ENCODE data around the gene CTCF. TPM values are rescaled to one million over a fixed set of nuclear protein-coding genes. Genes with fewer than 3 reads are reported as not detected.
A peak's percentile ranks its signal among the peaks of the same experiment; 100 is the strongest.

CTCF gene
- total RNA-seq, 2 donors from 2014 or later, result 37.0 to 42.2 TPM

- intact Hi-C loops (cut with DNase I, micrococcal nuclease), result no loop called here
These were observed 81.7 kb downstream of the CTCF start for GRCh38 chr16:67644038-67644437.

GRCh38 chr16:67645397-67646121 lies 83.2 kb downstream of the CTCF start:
- ATAC-seq (no peak), DNase-seq (no peak)
- intact Hi-C loops (cut with DNase I, micrococcal nuclease), result no loop called here

More at GRCh38 chr16:67644038-67644437, 81.7 kb downstream of the CTCF start:
- DNase-seq (no peak), ATAC-seq (no peak)

GRCh38 chr16:67647111-67647651 lies 84.9 kb downstream of the CTCF start:
- intact Hi-C loops (cut with DNase I, micrococcal nuclease), result no loop called here
- no peak for DNase-seq
- no peak for ATAC-seq

GRCh38 chr16:67647681-67648080 lies 85.4 kb downstream of the CTCF start:
- DNase-seq, result no peak
- intact Hi-C loops (cut with DNase I, micrococcal nuclease), result no loop called here
- no peak for ATAC-seq

GRCh38 chr16:67648088-67648763 lies 85.9 kb downstream of the CTCF start:
- DNase-seq, result no peak
- intact Hi-C loops (cut with DNase I, micrococcal nuclease), result no loop called here
- ATAC-seq, result no peak

- intact Hi-C loops (cut with DNase I, micrococcal nuclease), result no loop called here
- ATAC-seq (no peak), DNase-seq (no peak)
These were observed 86.6 kb downstream of the CTCF start for GRCh38 chr16:67648764-67649407.

GRCh38 chr16:67649494-67649931 lies 87.2 kb downstream of the CTCF start:
- intact Hi-C loops (cut with DNase I, micrococcal nuclease), result no loop called here
- ATAC-seq (peak; percentile 26), DNase-seq (no peak)

GRCh38 chr16:67650023-67650422 lies 87.7 kb downstream of the CTCF start:
- DNase-seq (no peak), ATAC-seq (no peak)
- intact Hi-C loops (cut with DNase I, micrococcal nuclease), result loop anchor here in 1 of 2 donors (10.0 kb wide), 1 partner anchor 85 kb away; the partner anchor contains the start of gene CTCF

- intact Hi-C loops (cut with DNase I, micrococcal nuclease), result loop anchor here in 1 of 2 donors (10.0 kb wide), 1 partner anchor 86 kb away; the partner anchor contains the start of gene CTCF
- ATAC-seq, result no peak
- no peak for DNase-seq
These were observed 88.7 kb downstream of the CTCF start for GRCh38 chr16:67651039-67651438.

GRCh38 chr16:67651847-67652246 lies 89.5 kb downstream of the CTCF start:
- DNase-seq, result no peak
- no peak for ATAC-seq
- intact Hi-C loops (cut with DNase I, micrococcal nuclease), result loop anchor here in 1 of 2 donors (10.0 kb wide), 1 partner anchor 87 kb away; the partner anchor contains the start of gene CTCF

- ATAC-seq (peak; percentile 80), DNase-seq (no peak)
- intact Hi-C loops (cut with DNase I, micrococcal nuclease), result loop anchor here in 1 of 2 donors (10.0 kb wide), 1 partner anchor 88 kb away; the partner anchor contains the start of gene CTCF
These were observed 90.3 kb downstream of the CTCF start for GRCh38 chr16:67652578-67653127.

- DNase-seq (no peak), ATAC-seq (no peak)
- intact Hi-C loops (cut with DNase I, micrococcal nuclease), result loop anchor here in 1 of 2 donors (10.0 kb wide), 1 partner anchor 88 kb away; the partner anchor contains the start of gene CTCF
These were observed 90.9 kb downstream of the CTCF start for GRCh38 chr16:67653128-67653788.

GRCh38 chr16:67653789-67654402 lies 91.6 kb downstream of the CTCF start:
- intact Hi-C loops (cut with DNase I, micrococcal nuclease), result loop anchor here in 1 of 2 donors (10.0 kb wide), 1 partner anchor 89 kb away; the partner anchor contains the start of gene CTCF
- ATAC-seq (no peak), DNase-seq (no peak)

- intact Hi-C loops (cut with DNase I, micrococcal nuclease), result loop anchor here in 1 of 2 donors (10.0 kb wide), 1 partner anchor 90 kb away; the partner anchor contains the start of gene CTCF
- ATAC-seq (no peak), DNase-seq (no peak)
These were observed 92.1 kb downstream of the CTCF start for GRCh38 chr16:67654403-67654911.

GRCh38 chr16:67655363-67655762 lies 93.0 kb downstream of the CTCF start:
- intact Hi-C loops (cut with DNase I, micrococcal nuclease), result loop anchor here in 1 of 2 donors (10.0 kb wide), 1 partner anchor 91 kb away; the partner anchor contains the start of gene CTCF
- ATAC-seq (no peak), DNase-seq (no peak)

- DNase-seq (no peak), ATAC-seq (no peak)
- intact Hi-C loops (cut with DNase I, micrococcal nuclease), result loop anchor here in 1 of 2 donors (10.0 kb wide), 1 partner anchor 92 kb away; the partner anchor contains the start of gene CTCF
These were observed 94.2 kb downstream of the CTCF start for GRCh38 chr16:67656344-67657016.
